GM23248 (cell line): ENCODE measurements around the gene KATNIP. TPM values are rescaled to one million over a fixed set of nuclear protein-coding genes. Genes with fewer than 3 reads are reported as not detected.
"Not testable (repeated sequence)": the region's sequence is repeated elsewhere in the genome, so short reads cannot be mapped to it uniquely, and the experiment has no call there.

Experiments
- DNase-seq: peaks from one replicate; pipeline ENCODE4 v3.0.0-alpha.2; 2015
- H2AFZ ChIP-seq: fragments of 200-600 bp; sonication (generic); 2 replicates; pipeline ENCODE4 v1.6.1; 2016; ENCODE audit warnings: antibody characterized with exemption
- H3F3A ChIP-seq: fragments of 200-600 bp; sonication (generic); 2 replicates; pipeline ENCODE4 v1.6.1; 2016; ENCODE audit warnings: mild to moderate bottlenecking, antibody characterized with exemption, mixed run types; ENCODE audit not compliant: insufficient read depth
- H3K27ac ChIP-seq: fragments of 200-600 bp; sonication (generic); 2 replicates; pipeline ENCODE4 v1.5.1; 2016; ENCODE audit warnings: mild to moderate bottlenecking
- H3K27me3 ChIP-seq: fragments of 200-600 bp; sonication (generic); replicated peaks from 2 replicates; pipeline ENCODE4 v1.6.1; 2016; ENCODE audit warnings: mild to moderate bottlenecking; ENCODE audit not compliant: insufficient read depth
- H3K36me3 ChIP-seq: fragments of 200-600 bp; sonication (generic); 2 replicates; pipeline ENCODE4 v1.6.1; 2016; ENCODE audit warnings: low read depth, mild to moderate bottlenecking
- H3K4me1 ChIP-seq: fragments of 200-600 bp; sonication (generic); 2 replicates; pipeline ENCODE4 v1.6.1; 2016; ENCODE audit warnings: mild to moderate bottlenecking; ENCODE audit not compliant: insufficient read depth
- H3K4me2 ChIP-seq: fragments of 200-600 bp; sonication (generic); one replicate; pipeline ENCODE4 v1.6.1; 2016; ENCODE audit warnings: mild to moderate bottlenecking; ENCODE audit not compliant: unreplicated experiment
- H3K4me3 ChIP-seq: fragments of 200-600 bp; sonication (generic); 2 replicates; pipeline ENCODE4 v1.5.1; 2016; ENCODE audit warnings: mild to moderate bottlenecking
- H3K79me2 ChIP-seq: fragments of 200-600 bp; sonication (generic); 2 replicates; pipeline ENCODE4 v1.6.1; 2016; ENCODE audit warnings: mild to moderate bottlenecking; ENCODE audit not compliant: insufficient read depth
- H3K9ac ChIP-seq: fragments of 200-600 bp; sonication (generic); 2 replicates; pipeline ENCODE4 v1.6.1; 2016; ENCODE audit warnings: mild to moderate bottlenecking
- H3K9me2 ChIP-seq: fragments of 200-600 bp; sonication (generic); 2 replicates; pipeline ENCODE4 v1.6.1; 2016; ENCODE audit warnings: mixed run types, mild to moderate bottlenecking, moderate library complexity; ENCODE audit not compliant: insufficient read depth
- H3K9me3 ChIP-seq: fragments of 200-600 bp; sonication (generic); one replicate; pipeline ENCODE4 v1.6.1; 2017; ENCODE audit warnings: low read depth
- H4K20me1 ChIP-seq: fragments of 200-600 bp; sonication (generic); 2 replicates; pipeline ENCODE4 v1.6.0; 2016; ENCODE audit not compliant: insufficient read depth
- EZH2 ChIP-seq: fragments of 200-600 bp; sonication (generic); IDR thresholded peaks from 2 replicates; pipeline ENCODE4 v1.6.1; 2018; ENCODE audit warnings: antibody characterized with exemption, mild to moderate bottlenecking; ENCODE audit not compliant: insufficient read depth, poor library complexity, severe bottlenecking
- EZH2phosphoT487 ChIP-seq: fragments of 200-600 bp; sonication (generic); IDR thresholded peaks from 2 replicates; pipeline ENCODE4 v1.6.1; 2018; ENCODE audit warnings: antibody characterized with exemption, moderate library complexity, mild to moderate bottlenecking, low read depth; ENCODE audit not compliant: insufficient read depth
- WGBS, 2 experiments: methylation state at CpG; one replicate each; pipeline ENCODE4 v1.1.6; 2015 to 2017; ENCODE audit warnings: low lambda C conversion rate in 2 of 2, low coverage in 1 of 2; ENCODE audit errors: missing lambda C conversion rate in 2 of 2; 5-methylcytosine and 5-hydroxymethylcytosine counted together
- in situ Hi-C: fragments of 300-500 bp; cut with MboI; formaldehyde crosslinking; loops from 2 replicates; pipeline ENCODE4 v1.15.0; 2020
- polyA plus RNA-seq: library from polyadenylated mRNA; unstranded; fragments of >200 nt; fragmentation: Nextera tagmentation; extraction: Ambion mirVana; gene quantifications from 2 replicates; pipeline ENCODE4 v1.2.1, GENCODE V29; 2016
- total RNA-seq: library from RNA; depleted of rRNA; stranded (reverse); fragments of >200 nt; shearing (Covaris generic); gene quantifications from 2 replicates; pipeline ENCODE4 v1.2.3, GENCODE V29; 2014

Gene KATNIP
- total and polyA plus RNA-seq, 2 experiments from 2014 or later: 6.9 to 8.5 TPM

- H3K4me2 ChIP-seq: no peak overlapping the region
- H2AFZ ChIP-seq: no peak overlapping the region
- no peak overlapping the region for H3K9ac ChIP-seq
- no peak overlapping the region for H3K27ac ChIP-seq
- no peaks in the 10 kb centered on the region for H3F3A ChIP-seq
- H3K9me2 ChIP-seq: no peaks in the 10 kb centered on the region
- H3K4me1 ChIP-seq: 0 out of 2 replicates have a peak, but pooled peaks cover under 1% of the 10 kb centered on the region
- H3K4me3 ChIP-seq: no peak overlapping the region
- no peaks in the 10 kb centered on the region for H4K20me1 ChIP-seq
- in situ Hi-C loops: no loop called here
- H3K9me3 ChIP-seq: no peaks in the 10 kb centered on the region
- H3K79me2 ChIP-seq: peaks cover 15% of the 10 kb centered on the region
- no peaks in the 10 kb centered on the region for H3K36me3 ChIP-seq
- TF ChIP-seq EZH2 (no peak), EZH2phosphoT487 (no peak)
- H3K27me3 ChIP-seq: no peaks in the 10 kb centered on the region
- no peak for DNase-seq
- WGBS, 2 experiments: 87% methylated on average over 6 of the region's 6 CpGs
Observed at GRCh38 chr16:27566417-27566816, 16.5 kb downstream of the KATNIP start.

GRCh38 chr16:27568077-27568476, 18.1 kb downstream of the KATNIP start:
- TF ChIP-seq EZH2 (no peak), EZH2phosphoT487 (no peak)
- in situ Hi-C loops: no loop called here
- WGBS, 2 experiments: 96 to 97% methylated on average over 4 of the region's 4 CpGs

GRCh38 chr16:27570986-27571385, 21.0 kb downstream of the KATNIP start:
- H3K4me2 ChIP-seq, H3K36me3 ChIP-seq, H3K9me2 ChIP-seq, H3F3A ChIP-seq, H3K27ac ChIP-seq, H3K9me3 ChIP-seq, DNase-seq, H3K4me3 ChIP-seq, H2AFZ ChIP-seq, H3K9ac ChIP-seq, H3K27me3 ChIP-seq, H4K20me1 ChIP-seq, in situ Hi-C loops: not testable (repeated sequence)
- Histone ChIP-seq H3K79me2 (peaks cover 23% of the 10 kb centered on the region), H3K4me1 (peaks cover 16% of the 10 kb centered on the region)
- WGBS, 2 experiments: 96% methylated on average over 8 of the region's 8 CpGs

More at GRCh38 chr16:27568077-27568476, 18.1 kb downstream of the KATNIP start:
- no peaks in the 10 kb centered on the region for H3K27me3 ChIP-seq
- no peaks in the 10 kb centered on the region for H3K9me3 ChIP-seq
- no peak for DNase-seq
- no peak overlapping the region for H3K4me2 ChIP-seq
- H3F3A ChIP-seq: no peaks in the 10 kb centered on the region
- H3K9ac ChIP-seq: no peak overlapping the region
- no peaks in the 10 kb centered on the region for H4K20me1 ChIP-seq
- no peak overlapping the region for H3K27ac ChIP-seq
- H2AFZ ChIP-seq: no peak overlapping the region
- H3K36me3 ChIP-seq: no peaks in the 10 kb centered on the region
- H3K79me2 ChIP-seq: peaks cover 20% of the 10 kb centered on the region
- peaks cover 16% of the 10 kb centered on the region for H3K4me1 ChIP-seq
- no peak overlapping the region for H3K4me3 ChIP-seq
- no peaks in the 10 kb centered on the region for H3K9me2 ChIP-seq

GRCh38 chr16:27571433-27572326, 21.7 kb downstream of the KATNIP start:
- H3K9ac ChIP-seq: peak overlapping the region; percentile 6; the same call in 1 of the 2 replicates
- H3K4me3 ChIP-seq: no peak overlapping the region
- in situ Hi-C loops: no loop called here
- peak overlapping the region; percentile 34; the same call in 1 of the 2 replicates for H3K27ac ChIP-seq
- H2AFZ ChIP-seq: no peak overlapping the region
- TF ChIP-seq EZH2phosphoT487: no peak
- TF ChIP-seq EZH2: no peak
- H3K4me1 ChIP-seq: peaks cover 16% of the 10 kb centered on the region
- H3F3A ChIP-seq: no peaks in the 10 kb centered on the region
- no peaks in the 10 kb centered on the region for H3K9me2 ChIP-seq
- 55 to 57% methylated on average over 8 of the region's 8 CpGs for WGBS, 2 experiments
- H3K27me3 ChIP-seq: no peaks in the 10 kb centered on the region
- DNase-seq: peak; percentile 12
- H3K4me2 ChIP-seq: no peak overlapping the region
- H3K79me2 ChIP-seq: peaks cover 23% of the 10 kb centered on the region
- H3K36me3 ChIP-seq: no peaks in the 10 kb centered on the region
- H4K20me1 ChIP-seq: no peaks in the 10 kb centered on the region
- no peaks in the 10 kb centered on the region for H3K9me3 ChIP-seq

- in situ Hi-C loops: no loop called here
- Histone ChIP-seq H3K4me1 (peaks cover 16% of the 10 kb centered on the region), H3K9me3 (no peaks in the 10 kb centered on the region), H3F3A (no peaks in the 10 kb centered on the region), H3K79me2 (peaks cover 23% of the 10 kb centered on the region), H3K4me2 (peak overlapping the region; percentile 12), H3K27me3 (no peaks in the 10 kb centered on the region), H2AFZ (no peak overlapping the region), H4K20me1 (no peaks in the 10 kb centered on the region), H3K36me3 (no peaks in the 10 kb centered on the region), H3K9me2 (no peaks in the 10 kb centered on the region), H3K9ac (no peak overlapping the region), H3K27ac (peak overlapping the region; percentile 34), H3K4me3 (no peak overlapping the region)
- WGBS, 2 experiments: 57 to 61% methylated on average over 6 of the region's 6 CpGs
- DNase-seq: peak; percentile 27
- no peak for TF ChIP-seq EZH2
- TF ChIP-seq EZH2phosphoT487: no peak
Observed at GRCh38 chr16:27572711-27573110, 22.8 kb downstream of the KATNIP start.
